Body of pancreas (tissue), 4 donors: ENCODE measurements around the gene B3GALNT2. TPM values are rescaled to one million over a fixed set of nuclear protein-coding genes. Genes with fewer than 3 reads are reported as not detected.
"Not testable (repeated sequence)": the region's sequence is repeated elsewhere in the genome, so short reads cannot be mapped to it uniquely, and the experiment has no call there.

Experiments
- ATAC-seq: fragments of 150-250 bp; one replicate; pipeline ENCODE4 v1.9.1; 2016
- DNase-seq, 4 donors: peaks; one replicate each; pipeline ENCODE4 v3.0.0-alpha.2; 2019
- H3K27ac ChIP-seq, 4 donors: fragments of 200-600 bp; sonication (generic); 1 replicate in 3 of 4; 2 replicates in 1 of 4; pipeline versions ENCODE4 v1.5.1 to v1.6.1; 2016 to 2019; ENCODE audit warnings: mild to moderate bottlenecking in 1 of 4, mixed read lengths in 1 of 4, moderate library complexity in 1 of 4
- H3K27me3 ChIP-seq, 2 donors: fragments of 200-600 bp; sonication (generic); one replicate each; pipeline ENCODE4 v1.6.0; 2016; ENCODE audit warnings: mild to moderate bottlenecking in 1 of 2
- H3K36me3 ChIP-seq, 2 donors: fragments of 200-600 bp; sonication (generic); replicated peaks in 1 of 2; 2 replicates each; pipeline ENCODE4 v1.5.1; 2016; ENCODE audit warnings: low read depth in 2 of 2; ENCODE audit not compliant: insufficient read depth in 1 of 2
- H3K4me1 ChIP-seq: fragments of 200-600 bp; sonication (generic); one replicate; pipeline ENCODE4 v1.6.0; 2016
- H3K4me3 ChIP-seq, 2 donors: fragments of 200-600 bp; sonication (generic); 1 replicate in 1 of 2; 2 replicates in 1 of 2; pipeline ENCODE4 v1.5.1; 2016 to 2019
- H3K9me3 ChIP-seq, 3 donors: fragments of 200-600 bp; sonication (generic); 1 replicate in 2 of 3; 2 replicates in 1 of 3; pipeline ENCODE4 v1.5.1; 2016
- CTCF ChIP-seq, 7 experiments: fragments of 450-650 bp in 4 of 7; fragments of 200-600 bp in 3 of 7; sonication (generic) in 3 of 7; IDR thresholded peaks; one replicate each; pipeline ENCODE4 v1.5.1; 2016 to 2019; ENCODE audit warnings: antibody characterized with exemption in 7 of 7
- POLR2A ChIP-seq, 3 donors: fragments of 450-650 bp; IDR thresholded peaks; one replicate each; pipeline ENCODE4 v1.6.1; 2016; ENCODE audit warnings: antibody characterized with exemption in 3 of 3, mild to moderate bottlenecking in 2 of 3
- WGBS, 2 donors: methylation state at CpG; one replicate each; pipeline ENCODE4 v1.1.5; 2017; 5-methylcytosine and 5-hydroxymethylcytosine counted together
- intact Hi-C: fragments of 100-400 bp; cut with DNase I; formaldehyde crosslinking; loops from one replicate; pipeline ENCODE4 v1.15.1; 2023
- total RNA-seq, 2 donors: library from RNA; depleted of rRNA; stranded (reverse); fragments of >200 nt; gene quantifications; one replicate each; pipeline ENCODE4 v1.1.0, GENCODE V29; 2016

B3GALNT2 gene
- total RNA-seq, 2 donors from 2014 or later = 33.6 to 52.9 TPM

DNA sequence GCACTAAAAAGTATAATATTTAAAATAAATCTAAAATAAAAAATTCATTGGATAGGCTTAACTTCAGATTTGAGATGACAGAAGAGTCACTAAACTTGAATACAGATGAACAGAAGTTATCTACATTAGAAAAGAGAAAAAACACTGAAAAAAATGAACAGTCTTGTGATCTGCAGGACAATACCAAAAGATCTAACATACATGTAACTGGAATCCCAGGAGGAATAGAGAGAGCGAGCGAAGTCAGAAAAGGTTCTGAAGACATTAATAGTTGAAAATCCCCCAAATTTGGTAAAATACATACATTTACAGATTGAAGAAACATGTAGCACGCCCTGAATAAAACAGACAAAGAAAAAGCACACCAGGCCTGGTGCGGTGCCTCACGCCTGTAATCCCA lies 21.2 kb downstream of the B3GALNT2 start:
- WGBS, 2 donors = 99% methylated on average over 5 of the region's 5 CpGs
- H3K27ac ChIP-seq = no peak overlapping the region
- H3K27me3 ChIP-seq = no peaks in the 10 kb centered on the region
- intact Hi-C loops = no loop called here
- ATAC-seq (no peak), DNase-seq (no peak)
- no peak for TF ChIP-seq CTCF (IDR thresholded peaks at IDR 0.05)
- no peak for TF ChIP-seq POLR2A (IDR thresholded peaks at IDR 0.05)
- no peaks in the 10 kb centered on the region for H3K9me3 ChIP-seq
- no peak overlapping the region for H3K4me3 ChIP-seq
- H3K4me1 ChIP-seq = peaks cover 13% of the 10 kb centered on the region
- H3K36me3 ChIP-seq = peaks cover 0 to 27% of the 10 kb centered on the region in 2 donors

DNA sequence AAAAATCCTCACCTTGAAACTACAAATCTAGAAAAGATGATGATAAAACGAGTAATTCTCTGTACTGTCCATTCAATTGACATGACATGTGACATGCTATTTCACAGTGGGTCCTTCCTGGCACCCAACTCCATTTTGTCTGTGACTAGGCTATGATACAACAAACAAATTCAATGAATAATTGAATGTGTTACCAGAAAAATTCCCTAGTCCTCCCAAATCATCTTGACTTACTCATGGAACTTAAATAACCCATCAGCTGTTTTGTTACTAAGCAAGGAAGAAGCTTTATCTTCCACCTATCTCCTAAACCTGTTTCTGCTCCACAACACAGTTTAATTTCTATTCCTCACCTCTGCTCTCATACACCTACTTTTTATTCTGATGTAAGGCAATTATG lies 30.4 kb downstream of the B3GALNT2 start:
- ATAC-seq = no peak
- DNase-seq = no peak
- Histone ChIP-seq H3K4me3 (no peak overlapping the region), H3K27ac (no peak overlapping the region), H3K36me3 (peaks cover 0 to 17% of the 10 kb centered on the region in 2 donors), H3K4me1 (no peaks in the 10 kb centered on the region), H3K9me3 (no peaks in the 10 kb centered on the region), H3K27me3 (no peaks in the 10 kb centered on the region)
- TF ChIP-seq POLR2A (IDR thresholded peaks at IDR 0.05) (no peak), CTCF (IDR thresholded peaks at IDR 0.05) (no peak)
- intact Hi-C loops = no loop called here
- WGBS, 2 donors = 53 to 56% methylated on average over 1 of the region's 1 CpG

DNA sequence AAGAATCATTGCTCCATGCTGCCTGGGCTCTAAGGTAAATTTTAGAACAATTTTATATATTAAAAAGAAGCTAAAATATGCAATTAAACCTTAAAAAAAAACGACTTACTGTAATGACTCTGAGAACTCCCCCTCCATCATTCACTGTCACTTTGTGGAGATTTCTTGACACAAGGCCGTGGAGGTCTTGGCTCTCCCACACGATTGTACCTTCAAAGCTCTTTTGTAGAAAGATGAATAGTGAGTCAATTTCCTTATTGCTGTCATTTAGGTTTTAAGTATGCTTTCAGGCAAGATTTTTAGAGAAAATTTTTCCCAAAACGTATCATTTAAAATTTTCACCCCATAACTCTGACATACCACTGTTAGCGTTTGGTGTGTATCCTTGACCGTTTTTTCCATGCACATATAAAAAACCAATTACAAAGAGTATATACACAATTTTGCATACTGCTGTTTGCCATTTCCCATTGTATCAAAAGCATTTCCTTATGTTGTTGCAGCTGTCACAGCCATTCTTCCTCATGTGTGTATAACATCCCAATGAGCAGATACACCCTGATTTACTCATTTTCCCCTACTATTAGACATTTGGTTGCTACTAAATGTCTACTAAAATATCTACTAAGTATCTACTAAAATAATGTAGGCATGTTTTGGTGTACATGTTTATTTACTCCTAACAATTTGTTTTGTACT lies 33.4 kb downstream of the B3GALNT2 start:
- intact Hi-C loops = no loop called here

GRCh38 chr1:235469897-235470296 lies 34.4 kb downstream of the B3GALNT2 start:
- H3K27ac ChIP-seq, DNase-seq, intact Hi-C loops, H3K4me1 ChIP-seq, H3K4me3 ChIP-seq, H3K9me3 ChIP-seq, ATAC-seq, H3K27me3 ChIP-seq: not testable (repeated sequence)
- WGBS, 2 donors = 90% methylated on average over 2 of the region's 2 CpGs
- peaks cover 0 to 18% of the 10 kb centered on the region in 2 donors for H3K36me3 ChIP-seq

More for the DNA sequence above, 33.4 kb downstream of the B3GALNT2 start:
- no peak for DNase-seq
- H3K36me3 ChIP-seq = peaks cover 0 to 14% of the 10 kb centered on the region in 2 donors
- H3K4me1 ChIP-seq = no peaks in the 10 kb centered on the region
- no peak for TF ChIP-seq CTCF (IDR thresholded peaks at IDR 0.05)
- no peak for TF ChIP-seq POLR2A (IDR thresholded peaks at IDR 0.05)
- no peaks in the 10 kb centered on the region for H3K27me3 ChIP-seq
- no peak overlapping the region for H3K4me3 ChIP-seq
- no peak for ATAC-seq
- H3K27ac ChIP-seq = no peak overlapping the region
- WGBS, 2 donors = 73 to 80% methylated on average over 6 of the region's 6 CpGs
- no peaks in the 10 kb centered on the region for H3K9me3 ChIP-seq

- intact Hi-C loops = no loop called here
- WGBS, 2 donors = 86 to 92% methylated on average over 4 of the region's 4 CpGs
- Histone ChIP-seq H3K4me1 (no peaks in the 10 kb centered on the region), H3K27me3 (no peaks in the 10 kb centered on the region), H3K36me3 (peaks cover 0 to 19% of the 10 kb centered on the region in 2 donors), H3K4me3 (no peak overlapping the region), H3K9me3 (no peaks in the 10 kb centered on the region), H3K27ac (no peak overlapping the region)
- ATAC-seq (no peak), DNase-seq (no peak)
- no peak for TF ChIP-seq POLR2A (IDR thresholded peaks at IDR 0.05)
- no peak for TF ChIP-seq CTCF (IDR thresholded peaks at IDR 0.05)
Observed at GRCh38 chr1:235468970-235469369, 35.3 kb downstream of the B3GALNT2 start.
